PC-3 (cell line): ENCODE results near the gene PLXDC1.

Source experiments
- EZH2 ChIP-seq: fragments of 300-600 bp; sonication (generic); IDR thresholded peaks from one replicate; pipeline ENCODE4 v1.6.1; 2017; ENCODE audit warnings: antibody characterized with exemption, mild to moderate bottlenecking, low read length; ENCODE audit not compliant: unreplicated experiment
- EZH2phosphoT487 ChIP-seq: fragments of 300-600 bp; sonication (generic); IDR thresholded peaks from 2 replicates; pipeline ENCODE4 v1.6.1; 2018; ENCODE audit warnings: mild to moderate bottlenecking, antibody characterized with exemption, low read length, borderline replicate concordance
- TF ChIP-seq, protein P1 (sequence below): fragments of 300-600 bp; sonication (generic); conservative IDR thresholded peaks from 2 replicates; pipeline ENCODE4 v1.5.1; 2017; ENCODE audit warnings: antibody characterized with exemption, low read depth, mild to moderate bottlenecking, low read length

DNA sequence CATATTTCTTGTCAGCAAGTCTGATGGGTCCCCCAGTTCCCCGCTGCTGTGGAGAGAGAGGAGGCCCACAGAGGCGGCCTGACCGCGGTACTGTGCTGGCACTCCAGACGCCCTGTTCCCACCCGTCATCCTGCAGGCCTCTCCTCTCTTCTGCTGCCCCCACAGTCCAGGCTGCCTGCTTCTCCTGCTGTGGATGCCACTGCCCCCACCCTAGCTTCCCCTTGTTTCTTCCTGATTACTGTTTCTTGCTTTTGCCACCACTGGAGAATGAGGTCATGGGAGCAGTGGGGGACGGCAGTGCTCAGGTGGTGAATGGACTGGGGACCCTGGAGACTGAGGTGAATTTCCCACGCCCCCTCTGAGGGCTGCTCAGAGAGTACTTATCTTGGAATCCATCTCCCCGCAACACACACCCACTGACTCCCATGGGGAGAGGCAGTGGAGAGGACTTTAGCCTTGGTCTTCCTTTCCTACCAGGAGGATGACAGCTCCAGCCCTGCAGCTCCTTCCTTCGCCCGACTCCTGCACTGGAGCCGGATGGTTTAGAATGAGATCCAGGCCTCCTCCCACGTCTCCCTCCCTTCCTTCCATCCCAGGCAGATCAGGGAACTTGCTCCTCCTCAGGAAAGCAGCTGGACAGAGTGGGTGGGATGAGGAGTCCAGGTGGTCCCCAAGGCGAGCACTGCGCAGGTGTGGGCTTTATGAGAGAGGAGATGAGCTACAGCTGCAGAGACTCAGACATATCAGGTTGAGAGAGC, 60.4 kb downstream of the PLXDC1 start:
- TF ChIP-seq, protein P1, sequence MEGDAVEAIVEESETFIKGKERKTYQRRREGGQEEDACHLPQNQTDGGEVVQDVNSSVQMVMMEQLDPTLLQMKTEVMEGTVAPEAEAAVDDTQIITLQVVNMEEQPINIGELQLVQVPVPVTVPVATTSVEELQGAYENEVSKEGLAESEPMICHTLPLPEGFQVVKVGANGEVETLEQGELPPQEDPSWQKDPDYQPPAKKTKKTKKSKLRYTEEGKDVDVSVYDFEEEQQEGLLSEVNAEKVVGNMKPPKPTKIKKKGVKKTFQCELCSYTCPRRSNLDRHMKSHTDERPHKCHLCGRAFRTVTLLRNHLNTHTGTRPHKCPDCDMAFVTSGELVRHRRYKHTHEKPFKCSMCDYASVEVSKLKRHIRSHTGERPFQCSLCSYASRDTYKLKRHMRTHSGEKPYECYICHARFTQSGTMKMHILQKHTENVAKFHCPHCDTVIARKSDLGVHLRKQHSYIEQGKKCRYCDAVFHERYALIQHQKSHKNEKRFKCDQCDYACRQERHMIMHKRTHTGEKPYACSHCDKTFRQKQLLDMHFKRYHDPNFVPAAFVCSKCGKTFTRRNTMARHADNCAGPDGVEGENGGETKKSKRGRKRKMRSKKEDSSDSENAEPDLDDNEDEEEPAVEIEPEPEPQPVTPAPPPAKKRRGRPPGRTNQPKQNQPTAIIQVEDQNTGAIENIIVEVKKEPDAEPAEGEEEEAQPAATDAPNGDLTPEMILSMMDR: no peak
- TF ChIP-seq EZH2 (no peak), EZH2phosphoT487 (no peak)
